SK-N-SH treated with all-trans-retinoic acid at 6 μM for 48 hours (cell line): ENCODE measurements around the gene NPAS3.
A peak's percentile ranks its signal among the peaks of the same experiment; 100 is the strongest.

Experiments used
- ATAC-seq: fragments of 200-7000 bp; cut with Tn5 transposase; 3 replicates; pipeline ENCODE4 v1.9.1; 2020; ENCODE audit warnings: mild to moderate bottlenecking, moderate library complexity
- ARNTL ChIP-seq: fragments of 450-650 bp; formaldehyde crosslinking; IDR thresholded peaks from 2 replicates; pipeline ENCODE4 v1.5.0; 2020; ENCODE audit warnings: low read depth, mild to moderate bottlenecking, moderate library complexity, borderline replicate concordance
- BACH2 ChIP-seq: fragments of 250-450 bp; sonication (Bioruptor Pico); IDR thresholded peaks from 2 replicates; pipeline ENCODE4 v1.9.0; 2021; ENCODE audit warnings: mild to moderate bottlenecking, borderline replicate concordance
- CREB5 ChIP-seq: fragments of 250-450 bp; sonication (Bioruptor Pico); IDR thresholded peaks from 2 replicates; pipeline ENCODE4 v1.5.1; 2020; ENCODE audit warnings: low read depth, mild to moderate bottlenecking, moderate library complexity
- CSDC2 ChIP-seq: fragments of 250-450 bp; sonication (Bioruptor Pico); IDR thresholded peaks from 2 replicates; pipeline ENCODE4 v1.5.0; 2020; ENCODE audit warnings: mild to moderate bottlenecking, moderate library complexity
- CSRNP3 ChIP-seq: fragments of 250-450 bp; sonication (Bioruptor Pico); IDR thresholded peaks from 2 replicates; pipeline ENCODE4 v1.5.1; 2021; ENCODE audit warnings: mild to moderate bottlenecking, moderate library complexity
- ESRRG ChIP-seq: fragments of 250-450 bp; sonication (Bioruptor Pico); IDR thresholded peaks from 2 replicates; pipeline ENCODE4 v1.6.1; 2021; ENCODE audit warnings: mild to moderate bottlenecking
- ISL1 ChIP-seq: fragments of 250-450 bp; sonication (Bioruptor Pico); IDR thresholded peaks from 2 replicates; pipeline ENCODE4 v2.1.2; 2022; ENCODE audit warnings: mild to moderate bottlenecking, moderate library complexity
- OSR1 ChIP-seq: fragments of 250-450 bp; sonication (Bioruptor Pico); IDR thresholded peaks from 2 replicates; pipeline ENCODE4 v1.8.0; 2022; ENCODE audit warnings: moderate library complexity, mild to moderate bottlenecking, inconsistent platforms
- PATZ1 ChIP-seq: fragments of 250-450 bp; sonication (Bioruptor Pico); IDR thresholded peaks from 2 replicates; pipeline ENCODE4 v1.8.0; 2020; ENCODE audit warnings: mild to moderate bottlenecking, moderate library complexity, borderline replicate concordance
- POU6F1 ChIP-seq: fragments of 250-450 bp; sonication (Bioruptor Pico); IDR thresholded peaks from 2 replicates; pipeline ENCODE4 v1.8.0; 2021; ENCODE audit warnings: low read depth, mild to moderate bottlenecking, moderate library complexity, borderline replicate concordance
- PPARA ChIP-seq: fragments of 250-450 bp; sonication (Bioruptor Pico); IDR thresholded peaks from 2 replicates; pipeline ENCODE4 v1.5.0; 2020; ENCODE audit warnings: mild to moderate bottlenecking, borderline replicate concordance
- SNAI2 ChIP-seq: fragments of 250-450 bp; sonication (Bioruptor Pico); IDR thresholded peaks from 2 replicates; pipeline ENCODE4 v1.5.0; 2020; ENCODE audit warnings: mild to moderate bottlenecking, moderate library complexity
- TCF4 ChIP-seq: fragments of 250-450 bp; sonication (Bioruptor Pico); IDR thresholded peaks from 2 replicates; pipeline ENCODE4 v1.8.0; 2021; ENCODE audit warnings: mild to moderate bottlenecking, moderate library complexity, borderline replicate concordance
- TOX ChIP-seq: fragments of 250-450 bp; sonication (Bioruptor Pico); IDR thresholded peaks from 2 replicates; pipeline ENCODE4 v1.8.0; 2021; ENCODE audit warnings: mild to moderate bottlenecking, moderate library complexity, borderline replicate concordance
- TSHZ2 ChIP-seq: fragments of 250-450 bp; sonication (Bioruptor Pico); IDR thresholded peaks from 2 replicates; pipeline ENCODE4 v1.5.0; 2020; ENCODE audit warnings: mild to moderate bottlenecking, moderate library complexity
- ZC3H10 ChIP-seq: fragments of 250-450 bp; sonication (Bioruptor Pico); IDR thresholded peaks from 2 replicates; pipeline ENCODE4 v1.5.1; 2021; ENCODE audit warnings: mild to moderate bottlenecking, moderate library complexity
- ZFP3 ChIP-seq: fragments of 250-450 bp; sonication (Bioruptor Pico); IDR thresholded peaks from 2 replicates; pipeline ENCODE4 v1.5.0; 2020; ENCODE audit warnings: mild to moderate bottlenecking, moderate library complexity
- ZFP30 ChIP-seq: fragments of 450-650 bp; formaldehyde crosslinking; IDR thresholded peaks from 2 replicates; pipeline ENCODE4 v1.5.0; 2022; ENCODE audit warnings: mild to moderate bottlenecking, moderate library complexity
- ZNF565 ChIP-seq: fragments of 450-650 bp; formaldehyde crosslinking; conservative IDR thresholded peaks from 2 replicates; pipeline ENCODE4 v1.5.0; 2020; ENCODE audit warnings: low read depth, mild to moderate bottlenecking, moderate library complexity
- ZNF70 ChIP-seq: fragments of 450-650 bp; formaldehyde crosslinking; IDR thresholded peaks from 2 replicates; pipeline ENCODE4 v1.5.0; 2020; ENCODE audit warnings: mild to moderate bottlenecking, moderate library complexity
- ZNF8 ChIP-seq: fragments of 450-650 bp; formaldehyde crosslinking; IDR thresholded peaks from 2 replicates; pipeline ENCODE4 v1.5.0; 2020; ENCODE audit warnings: mild to moderate bottlenecking, moderate library complexity

Gene NPAS3

GRCh38 chr14:33454022-33454595 is 515.4 kb downstream of the NPAS3 start:
- no peak for TF ChIP-seq TSHZ2 (CRISPR knock-in tag)
- TF ChIP-seq ZFP3 (CRISPR knock-in tag): no peak
- TF ChIP-seq ZNF565: no peak
- TF ChIP-seq TOX (CRISPR knock-in tag): no peak
- TF ChIP-seq PPARA (CRISPR knock-in tag): no peak
- TF ChIP-seq, all 23 proteins: peak for 0
- no peak for ATAC-seq

- no peak for TF ChIP-seq CSDC2 (CRISPR knock-in tag)
- no peak for TF ChIP-seq PATZ1 (CRISPR knock-in tag)
- TF ChIP-seq ZC3H10 (CRISPR knock-in tag): no peak
- no peak for TF ChIP-seq PPARA (CRISPR knock-in tag)
- no peak for TF ChIP-seq CSRNP3
- no peak for TF ChIP-seq ARNTL (CRISPR knock-in tag)
- no peak for TF ChIP-seq SNAI2 (CRISPR knock-in tag)
- no peak for TF ChIP-seq ZFP3 (CRISPR knock-in tag)
- no peak for TF ChIP-seq ESRRG (CRISPR knock-in tag)
- TF ChIP-seq ZNF565: no peak
- TF ChIP-seq OSR1: no peak
- no peak for TF ChIP-seq BACH2 (CRISPR knock-in tag)
- no peak for TF ChIP-seq ISL1
- TF ChIP-seq ZNF8 (CRISPR knock-in tag): no peak
- no peak for TF ChIP-seq ZNF70 (CRISPR knock-in tag)
- no peak for TF ChIP-seq POU6F1 (CRISPR knock-in tag)
- no peak for TF ChIP-seq CREB5 (CRISPR knock-in tag)
- no peak for TF ChIP-seq ZFP30 (CRISPR knock-in tag)
- TF ChIP-seq, all 23 proteins: peak for 0
- ATAC-seq: no peak
Measured at GRCh38 chr14:33454707-33455106, 516.0 kb downstream of the NPAS3 start.

- peak; percentile 80 for ATAC-seq
- TF ChIP-seq ESRRG (CRISPR knock-in tag) (no peak), TSHZ2 (CRISPR knock-in tag) (0 out of 2 replicates have a peak, but pooled peaks have one; percentile 25), ARNTL (CRISPR knock-in tag) (no peak), ZFP3 (CRISPR knock-in tag) (no peak), ISL1 (peak; percentile 71), TCF4 (peak; percentile 81)
Measured at GRCh38 chr14:33455654-33456345, 517.1 kb downstream of the NPAS3 start.
